HFF-Myc (cell line): ENCODE data around the gene SMARCA2.
"Not testable (repeated sequence)": the region's sequence is repeated elsewhere in the genome, so short reads cannot be mapped to it uniquely, and the experiment has no call there.

ENCODE experiments used
- DNase-seq: peaks from one replicate; pipeline ENCODE4 v3.0.0-alpha.2; 2011; ENCODE audit warnings: low read depth; ENCODE audit errors: extremely low read depth
- H3K4me3 ChIP-seq: replicated peaks from 2 replicates; pipeline ENCODE4 v1.5.1; 2011; ENCODE audit warnings: low read depth, mild to moderate bottlenecking, control low read depth, low read length
- TF ChIP-seq, protein P1 (sequence below): IDR thresholded peaks from 2 replicates; pipeline ENCODE4 v1.5.1; 2012; ENCODE audit warnings: mild to moderate bottlenecking, low read depth, low read length, control low read depth; ENCODE audit errors: missing control alignments

The SMARCA2 gene

DNA sequence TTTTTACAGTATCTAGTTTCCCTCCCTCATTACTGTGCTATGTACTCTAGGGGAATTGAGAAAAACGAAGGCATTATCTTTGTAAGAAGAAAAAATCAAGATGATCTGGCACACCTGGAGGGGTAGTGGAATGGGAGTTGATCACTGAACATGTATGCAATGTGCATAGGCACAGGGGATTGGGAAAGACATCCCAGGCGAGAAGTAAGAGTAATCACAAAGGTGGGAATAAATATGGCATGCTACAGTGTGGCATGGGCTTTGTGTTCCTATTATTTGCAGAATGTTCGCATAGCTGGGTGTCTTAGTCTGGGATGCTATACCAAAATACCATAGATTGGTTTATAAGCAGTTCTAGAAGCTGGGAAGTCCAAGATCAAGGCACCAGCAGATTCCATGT is 130.6 kb downstream of the SMARCA2 start:
- TF ChIP-seq, protein P1, sequence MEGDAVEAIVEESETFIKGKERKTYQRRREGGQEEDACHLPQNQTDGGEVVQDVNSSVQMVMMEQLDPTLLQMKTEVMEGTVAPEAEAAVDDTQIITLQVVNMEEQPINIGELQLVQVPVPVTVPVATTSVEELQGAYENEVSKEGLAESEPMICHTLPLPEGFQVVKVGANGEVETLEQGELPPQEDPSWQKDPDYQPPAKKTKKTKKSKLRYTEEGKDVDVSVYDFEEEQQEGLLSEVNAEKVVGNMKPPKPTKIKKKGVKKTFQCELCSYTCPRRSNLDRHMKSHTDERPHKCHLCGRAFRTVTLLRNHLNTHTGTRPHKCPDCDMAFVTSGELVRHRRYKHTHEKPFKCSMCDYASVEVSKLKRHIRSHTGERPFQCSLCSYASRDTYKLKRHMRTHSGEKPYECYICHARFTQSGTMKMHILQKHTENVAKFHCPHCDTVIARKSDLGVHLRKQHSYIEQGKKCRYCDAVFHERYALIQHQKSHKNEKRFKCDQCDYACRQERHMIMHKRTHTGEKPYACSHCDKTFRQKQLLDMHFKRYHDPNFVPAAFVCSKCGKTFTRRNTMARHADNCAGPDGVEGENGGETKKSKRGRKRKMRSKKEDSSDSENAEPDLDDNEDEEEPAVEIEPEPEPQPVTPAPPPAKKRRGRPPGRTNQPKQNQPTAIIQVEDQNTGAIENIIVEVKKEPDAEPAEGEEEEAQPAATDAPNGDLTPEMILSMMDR: no peak
- no peak for DNase-seq
- no peak overlapping the region for H3K4me3 ChIP-seq

DNA sequence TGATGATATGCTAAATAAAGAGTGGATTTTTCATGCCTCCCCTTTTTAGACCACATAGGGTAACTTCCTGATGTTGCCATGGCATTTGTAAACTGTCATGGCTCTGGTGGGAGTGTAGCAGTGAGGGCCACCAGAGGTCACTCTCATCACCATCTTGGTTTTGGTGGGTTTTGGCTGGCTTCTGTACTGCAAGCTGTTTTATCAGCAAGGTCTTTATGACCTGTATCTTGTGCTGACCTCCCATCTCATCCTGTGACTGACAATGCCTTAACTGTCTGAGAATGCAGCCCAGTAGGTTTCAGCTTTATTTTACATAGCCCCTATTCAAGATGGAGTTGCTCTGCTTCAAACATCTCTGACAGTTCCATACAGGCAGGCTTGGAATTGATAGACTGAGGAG is 131.6 kb downstream of the SMARCA2 start:
- H3K4me3 ChIP-seq, DNase-seq: not testable (repeated sequence)
- TF ChIP-seq, protein P1: peak; percentile 11

DNA sequence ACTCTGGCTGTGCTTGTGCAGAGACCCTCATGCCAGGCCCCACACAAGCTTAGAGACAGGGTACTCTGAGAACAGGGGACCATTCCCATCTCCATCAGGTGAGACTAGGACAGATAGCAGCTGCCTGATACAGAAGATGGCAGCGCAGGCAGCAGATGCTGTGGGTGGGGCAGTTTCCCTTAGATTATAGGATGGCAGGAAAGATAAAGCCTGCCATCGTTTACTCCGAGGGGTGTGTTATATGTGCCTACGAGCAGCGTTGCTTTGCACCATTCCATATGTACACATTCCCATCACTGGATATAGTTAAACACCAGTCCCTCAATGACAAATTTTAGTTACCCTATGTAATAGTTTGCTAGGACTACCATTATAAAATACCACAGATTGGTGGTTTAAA is 135.2 kb downstream of the SMARCA2 start:
- TF ChIP-seq, protein P1: no peak
- no peak overlapping the region for H3K4me3 ChIP-seq
- DNase-seq: no peak

DNA sequence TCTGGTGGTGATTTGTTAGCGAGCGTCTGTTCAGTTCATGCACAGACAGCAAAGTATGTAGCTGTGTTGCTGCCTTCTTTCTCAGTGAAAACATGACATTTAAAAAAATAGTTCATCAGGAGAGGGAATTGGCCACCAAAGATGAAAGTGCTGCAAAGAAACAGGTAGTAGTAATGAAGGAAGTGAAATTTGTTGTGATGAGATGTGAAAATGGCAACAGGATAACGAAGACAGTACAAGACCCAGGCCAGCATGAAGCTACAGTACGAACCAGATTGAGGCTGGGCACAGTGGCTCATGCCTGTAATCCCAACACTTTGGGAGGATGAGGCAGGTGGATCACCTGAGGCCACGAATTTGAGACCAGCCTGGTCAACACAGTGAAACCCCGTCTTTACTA is 136.0 kb downstream of the SMARCA2 start:
- H3K4me3 ChIP-seq: no peak overlapping the region
- TF ChIP-seq, protein P1: no peak
- no peak for DNase-seq

DNA sequence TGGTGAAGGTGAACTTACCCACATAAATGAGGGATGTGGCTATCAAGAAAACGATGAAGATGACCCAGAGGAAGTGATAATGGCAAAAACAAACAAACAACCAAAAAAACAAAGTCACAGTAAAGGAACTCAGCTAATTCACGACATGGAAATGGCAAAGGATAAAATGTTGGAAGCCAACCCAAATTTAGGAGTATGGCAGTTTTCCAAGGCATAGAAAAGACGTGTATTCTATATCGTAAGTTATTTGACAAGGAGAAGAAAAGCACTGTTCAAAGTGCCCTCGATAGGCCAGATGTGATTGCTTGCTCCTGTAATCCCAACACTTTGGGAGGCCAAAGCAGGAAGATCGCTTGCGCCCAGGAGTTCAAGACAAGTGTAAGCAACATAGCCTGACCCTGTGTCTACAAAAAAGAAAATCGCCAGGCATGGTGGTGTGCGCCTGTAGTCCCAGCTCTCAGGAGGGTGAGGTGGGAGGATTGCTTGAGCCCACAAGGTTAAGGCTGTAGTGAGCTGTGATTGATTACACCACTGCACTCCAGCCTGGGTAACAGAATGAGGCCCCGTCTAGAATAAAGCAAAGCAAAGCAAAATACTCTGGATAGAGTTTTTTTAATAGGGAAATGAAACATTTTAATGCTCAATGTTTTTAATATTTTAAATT is 138.0 kb downstream of the SMARCA2 start:
- TF ChIP-seq, protein P1: no peak
- H3K4me3 ChIP-seq: no peak overlapping the region

DNA sequence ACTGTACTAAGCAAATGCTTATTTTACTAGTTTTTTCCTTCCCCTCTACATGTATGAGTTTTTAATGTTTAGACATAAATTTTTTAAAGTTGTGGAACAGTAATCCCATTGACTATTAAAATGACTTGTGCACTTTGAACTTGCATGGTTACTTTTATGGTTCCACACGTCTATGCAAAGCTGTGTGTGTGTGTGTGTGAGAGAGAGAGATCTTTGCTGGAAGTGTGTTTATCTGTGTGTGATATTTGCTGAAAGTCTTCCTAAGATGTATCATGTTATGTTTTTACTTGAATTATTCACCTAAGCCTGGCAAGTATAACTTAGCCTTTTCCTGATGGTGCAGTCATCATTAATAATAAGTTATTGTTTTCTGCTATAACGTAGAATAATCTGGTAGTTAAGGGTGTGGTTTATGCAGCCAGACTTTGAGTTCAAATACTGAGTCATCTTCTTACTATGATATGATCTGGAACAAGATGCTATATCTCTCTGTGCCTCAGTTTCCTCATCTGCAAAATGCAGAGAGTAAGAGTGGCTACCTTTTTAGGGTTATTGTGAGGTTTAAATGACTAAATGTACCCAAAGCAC is 138.6 kb downstream of the SMARCA2 start:
- TF ChIP-seq, protein P1: no peak

More for the DNA sequence above, 138.0 kb downstream of the SMARCA2 start:
- DNase-seq: no peak

More for the DNA sequence above, 138.6 kb downstream of the SMARCA2 start:
- no peak for DNase-seq
- H3K4me3 ChIP-seq: no peak overlapping the region
